Activated gamma-delta T cell treated with anti-CD3 and anti-CD28 coated beads, Interleukin-2, amount 50 U/mL, for 16 hours (primary cell): Measurements from ENCODE around the gene USP32.

Experiments
- DNase-seq: peaks from one replicate; pipeline ENCODE4 v3.0.0-alpha.2; 2020; ENCODE audit warnings: low read depth

The USP32 gene

GRCh38 chr17:60154616-60155426 is 237.1 kb downstream of the USP32 start:
- no peak for DNase-seq

GRCh38 chr17:60153606-60154390 is 238.1 kb downstream of the USP32 start:
- no peak for DNase-seq

GRCh38 chr17:60151355-60151754 is 240.6 kb downstream of the USP32 start:
- DNase-seq = no peak

- DNase-seq = no peak
These were observed 242.0 kb downstream of the USP32 start, which contains the start of gene CA4 for GRCh38 chr17:60149691-60150582. CA4 (plus strand) TSS chr17:60149973; CDS start chr17:60150035, 62 bp downstream.

GRCh38 chr17:60148373-60148772 is 243.6 kb downstream of the USP32 start:
- no peak for DNase-seq

- no peak for DNase-seq
These were observed 244.2 kb downstream of the USP32 start for GRCh38 chr17:60147553-60148223.

GRCh38 chr17:60146206-60146605 is 245.7 kb downstream of the USP32 start:
- no peak for DNase-seq

GRCh38 chr17:60145006-60145935 is 246.7 kb downstream of the USP32 start:
- DNase-seq = no peak

- DNase-seq = peak; percentile 58
These were observed 248.9 kb downstream of the USP32 start for GRCh38 chr17:60142872-60143499.

- no peak for DNase-seq
These were observed 250.6 kb downstream of the USP32 start for GRCh38 chr17:60141111-60142018.

- peak; percentile 42 for DNase-seq
These were observed 252.3 kb downstream of the USP32 start for GRCh38 chr17:60139438-60140285.

- no peak for DNase-seq
These were observed 253.0 kb downstream of the USP32 start for GRCh38 chr17:60138769-60139437.

- DNase-seq = no peak
These were observed 254.2 kb downstream of the USP32 start for GRCh38 chr17:60137731-60138130.

- no peak for DNase-seq
These were observed 255.8 kb downstream of the USP32 start for GRCh38 chr17:60135951-60136666.

- DNase-seq = peak; percentile 60
These were observed 256.6 kb downstream of the USP32 start for GRCh38 chr17:60135151-60135950.
